HepG2 (cell line): ENCODE measurements around the gene TOR1B. TPM values are rescaled to one million over a fixed set of nuclear protein-coding genes. Genes with fewer than 3 reads are reported as not detected.

Experiments
- ATAC-seq: fragments of 200-7000 bp; cut with Tn5 transposase; 3 replicates; pipeline ENCODE4 v1.9.1; 2020; ENCODE audit warnings: mild to moderate bottlenecking, moderate library complexity
- BruUV-seq: library from RNA; stranded (reverse); fragments of 400-500 nt; replicated peaks from 2 replicates; lab custom pipeline; 2021; lab: Mats Ljungman, UMichigan
- CTCF ChIA-PET: fragments of 300-600 bp; formaldehyde crosslinking; extraction: SDS; loops from one replicate; lab custom pipeline; 2021; ENCODE audit warnings: low total read pairs, inconsistent platforms, low intra/inter-chr PET ratio; lab: Yijun Ruan, JAX
- POLR2A ChIA-PET: fragments of 350-600 bp; sonication (Branson Sonifier 250); formaldehyde crosslinking; loops from one replicate; lab custom pipeline; 2020; ENCODE audit warnings: antibody characterized with exemption, inconsistent platforms; lab: Yijun Ruan, JAX
- DNase-seq: peaks from one replicate; pipeline ENCODE4 v3.0.0-alpha.2; 2015; ENCODE audit warnings: low spot score
- FAIRE-seq: peaks from 3 replicates; lab custom pipeline; 2011; peaks lifted over from hg19 to GRCh38; lab: Jason Lieb, UNC
- H2AFZ ChIP-seq: one replicate; pipeline ENCODE4 v1.6.1; 2011; ENCODE audit warnings: low read length, inconsistent platforms
- H3K27ac ChIP-seq: fragments of 300-600 bp; 3 replicates; pipeline ENCODE4 v1.8.0; 2011; ENCODE audit warnings: mixed run types, mild to moderate bottlenecking, mixed read lengths, low read length, inconsistent platforms; ENCODE audit not compliant: insufficient read depth; ENCODE audit errors: extremely low read length
- H3K27me3 ChIP-seq, 2 experiments: fragments of 200-600 bp in 1 of 2; 2 replicates in 1 of 2; 3 replicates in 1 of 2; pipeline versions ENCODE4 v1.6.0 to v1.8.0; 2011; ENCODE audit warnings: low read length in 2 of 2, mild to moderate bottlenecking in 2 of 2, moderate library complexity in 2 of 2, inconsistent platforms in 1 of 2; ENCODE audit not compliant: insufficient read depth in 2 of 2, control insufficient read depth in 1 of 2
- H3K36me3 ChIP-seq, 2 experiments: fragments of 200-600 bp in 1 of 2; replicated peaks in 1 of 2; 2 replicates in 1 of 2; 3 replicates in 1 of 2; pipeline versions ENCODE4 v1.5.1 to v1.8.0; 2011; ENCODE audit warnings: low read length in 2 of 2, inconsistent platforms in 1 of 2; ENCODE audit not compliant: insufficient read depth in 2 of 2, control insufficient read depth in 1 of 2
- H3K4me1 ChIP-seq: 2 replicates; pipeline ENCODE4 v1.5.1; 2012; ENCODE audit warnings: low read length, inconsistent platforms; ENCODE audit not compliant: insufficient read depth
- H3K4me2 ChIP-seq: 2 replicates; pipeline ENCODE4 v1.6.0; 2011; ENCODE audit warnings: low read depth, low read length, inconsistent platforms
- H3K4me3 ChIP-seq, 3 experiments: fragments of 200-600 bp in 1 of 3; sonication (generic), shearing (Covaris generic) in 1 of 3; replicated peaks in 1 of 3; 2 replicates each; pipeline ENCODE4 v1.5.1; 2011 to 2016; ENCODE audit warnings: low read length in 3 of 3, inconsistent platforms in 2 of 3, low read depth in 2 of 3, mild to moderate bottlenecking in 2 of 3, control low read depth in 1 of 3, mixed read lengths in 1 of 3; ENCODE audit not compliant: insufficient read depth in 1 of 3
- H3K79me2 ChIP-seq: one replicate; pipeline ENCODE4 v1.6.1; 2011; ENCODE audit warnings: low read length, inconsistent platforms; ENCODE audit not compliant: insufficient read depth
- H3K9ac ChIP-seq: 2 replicates; pipeline ENCODE4 v1.6.0; 2011; ENCODE audit warnings: mild to moderate bottlenecking, low read depth, low read length, inconsistent platforms; ENCODE audit not compliant: insufficient read depth
- H3K9me3 ChIP-seq: 2 replicates; pipeline ENCODE4 v1.5.1; 2012; ENCODE audit warnings: mild to moderate bottlenecking, low read length
- H4K20me1 ChIP-seq: 2 replicates; pipeline ENCODE4 v1.6.0; 2011; ENCODE audit warnings: inconsistent platforms, mild to moderate bottlenecking, low read length, moderate library complexity; ENCODE audit not compliant: insufficient read depth
- AGO2 ChIP-seq: fragments of 200-400 bp; formaldehyde crosslinking; optimal IDR thresholded peaks from 2 replicates; pipeline ENCODE3; 2017; ENCODE audit warnings: mild to moderate bottlenecking, low read depth, low read length, moderate library complexity
- MAF1 ChIP-seq: sonication (generic); formaldehyde crosslinking; IDR thresholded peaks from 2 replicates; pipeline ENCODE4 v1.5.0; 2020; ENCODE audit warnings: missing genetic modification reagents, borderline replicate concordance
- RBFOX2 ChIP-seq: fragments of 200-400 bp; formaldehyde crosslinking; IDR thresholded peaks from 2 replicates; pipeline ENCODE4 v1.6.1; 2017; ENCODE audit warnings: low read depth, mild to moderate bottlenecking, low read length
- TRIM22 ChIP-seq: fragments of 450-650 bp; IDR thresholded peaks from 2 replicates; pipeline ENCODE4 v1.6.1; 2017
- ZFP36L2 ChIP-seq: sonication (generic); formaldehyde crosslinking; IDR thresholded peaks from 2 replicates; pipeline ENCODE4 v1.4.0; 2020; ENCODE audit warnings: missing genetic modification reagents
- ZFX ChIP-seq: sonication (generic); formaldehyde crosslinking; IDR thresholded peaks from 2 replicates; pipeline ENCODE4 v1.4.0; 2020; ENCODE audit warnings: mild to moderate bottlenecking, low read depth, missing genetic modification reagents, moderate library complexity
- ZNF331 ChIP-seq: sonication (generic); formaldehyde crosslinking; IDR thresholded peaks from 2 replicates; pipeline ENCODE4 v1.4.0; 2020; ENCODE audit warnings: missing genetic modification reagents
- ZNF343 ChIP-seq: sonication (generic); formaldehyde crosslinking; IDR thresholded peaks from 2 replicates; pipeline ENCODE4 v1.4.0; 2020; ENCODE audit warnings: mild to moderate bottlenecking, missing genetic modification reagents
- ZNF382 ChIP-seq: sonication (generic); formaldehyde crosslinking; IDR thresholded peaks from 2 replicates; pipeline ENCODE4 v1.5.0; 2020; ENCODE audit warnings: missing genetic modification reagents, mild to moderate bottlenecking, borderline replicate concordance
- ZNF749 ChIP-seq: sonication (generic); formaldehyde crosslinking; IDR thresholded peaks from 2 replicates; pipeline ENCODE4 v1.8.0; 2022; ENCODE audit warnings: mild to moderate bottlenecking, missing genetic modification reagents, moderate library complexity, borderline replicate concordance
- WGBS: methylation state at CpG from one replicate; pipeline ENCODE4 v1.1.6; 2017; ENCODE audit warnings: low lambda C conversion rate; 5-methylcytosine and 5-hydroxymethylcytosine counted together
- in situ Hi-C: cut with HindIII; loops from 2 replicates; pipeline ENCODE4 v1.10.0; 2017; ENCODE audit warnings: low pct_unique_long_range_greater_than_20kb; ENCODE audit not compliant: extremely low pct_ligation_motif_present
- intact Hi-C: fragments of 100-400 bp; cut with micrococcal nuclease; formaldehyde crosslinking; loops from one replicate; pipeline ENCODE4 v1.10.0; 2022; ENCODE audit not compliant: unreplicated experiment
- polyA plus RNA-seq, 8 experiments: library from polyadenylated mRNA; depleted of rRNA in 3 of 8; stranded (reverse) in 7 of 8; unstranded in 1 of 8; fragments of >200 nt; fragmentation: Illumina TruSeq in 4 of 8; extraction: Trizol in 4 of 8; gene quantifications; 2 replicates each; pipeline versions ENCODE4 v1.2.1 to v1.2.3, GENCODE V29; 2011 to 2016; ENCODE audit warnings: low read depth in 4 of 8, missing spikeins in 1 of 8, mixed read lengths in 1 of 8; ENCODE audit not compliant: insufficient read depth in 1 of 8
- total RNA-seq, 5 experiments: library from RNA; depleted of rRNA; stranded (reverse); fragments of >200 nt; fragmentation: Illumina TruSeq; extraction: Trizol; gene quantifications; 2 replicates each; pipeline ENCODE4 v1.2.3, GENCODE V29; 2016; ENCODE audit warnings: low read depth in 1 of 5
- TF ChIP-seq, protein P1 (sequence below): sonication (generic); formaldehyde crosslinking; IDR thresholded peaks from 2 replicates; pipeline ENCODE4 v1.4.0; 2020; ENCODE audit warnings: low read depth, missing genetic modification reagents

TOR1B gene
- total and polyA plus RNA-seq, 2 of the 13 experiments (the other 11 are each of a cell fraction or from before 2014, with no cell fraction given): 18.1 to 21.3 TPM

DNA sequence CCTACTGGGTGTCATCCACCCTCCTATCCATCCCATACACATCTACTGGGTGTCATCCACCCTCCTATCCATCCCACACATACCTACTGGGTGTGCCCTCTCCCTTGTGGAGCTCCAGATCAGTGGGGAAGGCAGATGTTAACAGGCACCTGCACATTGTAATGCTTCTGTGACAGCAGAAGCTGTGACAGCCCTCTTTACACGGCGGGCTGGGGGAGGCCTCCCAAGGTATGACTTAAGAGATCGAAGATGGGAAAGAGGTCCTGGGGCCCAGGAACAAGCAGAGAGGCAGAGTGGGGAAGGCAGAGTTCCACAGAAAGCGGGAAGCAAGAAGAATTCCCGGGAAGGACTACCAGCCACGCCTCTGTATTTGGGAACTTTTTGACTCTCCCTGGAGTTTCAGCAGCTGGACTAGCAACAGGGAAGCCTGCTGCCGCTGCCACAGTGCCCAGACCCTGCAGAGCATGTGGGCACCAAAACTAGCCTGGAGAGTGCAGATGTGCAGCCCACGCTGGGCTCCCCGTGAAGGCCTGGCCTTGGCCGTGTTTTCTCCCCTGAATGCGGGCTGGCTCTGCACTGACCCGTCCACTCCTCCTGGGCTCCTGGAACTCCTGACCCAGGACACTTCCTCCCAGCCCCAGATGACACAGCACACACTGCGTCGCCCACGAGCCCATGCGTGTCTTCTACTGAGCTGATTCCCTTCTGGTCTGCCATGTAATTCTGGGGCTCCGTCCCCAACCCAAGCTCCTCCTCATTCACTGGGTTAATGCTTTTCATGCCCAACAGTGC lies 11.6 kb downstream of the TOR1B start:
- in situ Hi-C loops: no loop called here
- peaks cover 9 to 39% of the 10 kb centered on the region in 2 experiments; a peak in 4 of 5 replicates for H3K36me3 ChIP-seq
- no peaks in the 10 kb centered on the region for H4K20me1 ChIP-seq
- WGBS: 95% methylated on average over 14 of the region's 17 CpGs
- ATAC-seq: no peak
- ChIA-PET CTCF (no interaction called here), POLR2A (interaction anchor here (1.3 kb wide), 1 partner anchor 9 kb away, joined by 5 read pairs; no protein-coding TSS in a partner anchor)
- no peak overlapping the region for H3K4me3 ChIP-seq
- no peaks in the 10 kb centered on the region for H3K9me3 ChIP-seq
- no TSS peak for BruUV-seq
- DNase-seq: no peak
- no peaks in the 10 kb centered on the region for H3K79me2 ChIP-seq
- H3K4me1 ChIP-seq: peaks cover 23% of the 10 kb centered on the region
- intact Hi-C loops: no loop called here
- no peak overlapping the region for H3K9ac ChIP-seq
- no peak overlapping the region for H3K27ac ChIP-seq
- H3K27me3 ChIP-seq: no peaks in the 10 kb centered on the region
- TF ChIP-seq ZNF382 (CRISPR knock-in tag) (no peak), RBFOX2 (no peak), AGO2 (peak; percentile 46), ZFP36L2 (no peak)
- TF ChIP-seq, all 625 proteins: peak for 1
- H3K4me2 ChIP-seq: no peak overlapping the region
- no peak overlapping the region for H2AFZ ChIP-seq
- FAIRE-seq: no peak

- ChIA-PET POLR2A (no interaction called here), CTCF (no interaction called here)
- H3K4me3 ChIP-seq: no peak overlapping the region
- FAIRE-seq: no peak
- no peaks in the 10 kb centered on the region for H3K9me3 ChIP-seq
- intact Hi-C loops: no loop called here
- WGBS: 96% methylated on average over 9 of the region's 11 CpGs
- H3K4me2 ChIP-seq: no peak overlapping the region
- no peak overlapping the region for H3K27ac ChIP-seq
- no peaks in the 10 kb centered on the region for H3K27me3 ChIP-seq
- H2AFZ ChIP-seq: no peak overlapping the region
- in situ Hi-C loops: no loop called here
- H3K79me2 ChIP-seq: no peaks in the 10 kb centered on the region
- no peak for DNase-seq
- no peak overlapping the region for H3K9ac ChIP-seq
- no peak for ATAC-seq
- peaks cover 21% of the 10 kb centered on the region for H3K4me1 ChIP-seq
- peaks cover 9 to 41% of the 10 kb centered on the region in 2 experiments; a peak in 4 of 5 replicates for H3K36me3 ChIP-seq
- H4K20me1 ChIP-seq: no peaks in the 10 kb centered on the region
- no TSS peak for BruUV-seq
- TF ChIP-seq, protein P1, sequence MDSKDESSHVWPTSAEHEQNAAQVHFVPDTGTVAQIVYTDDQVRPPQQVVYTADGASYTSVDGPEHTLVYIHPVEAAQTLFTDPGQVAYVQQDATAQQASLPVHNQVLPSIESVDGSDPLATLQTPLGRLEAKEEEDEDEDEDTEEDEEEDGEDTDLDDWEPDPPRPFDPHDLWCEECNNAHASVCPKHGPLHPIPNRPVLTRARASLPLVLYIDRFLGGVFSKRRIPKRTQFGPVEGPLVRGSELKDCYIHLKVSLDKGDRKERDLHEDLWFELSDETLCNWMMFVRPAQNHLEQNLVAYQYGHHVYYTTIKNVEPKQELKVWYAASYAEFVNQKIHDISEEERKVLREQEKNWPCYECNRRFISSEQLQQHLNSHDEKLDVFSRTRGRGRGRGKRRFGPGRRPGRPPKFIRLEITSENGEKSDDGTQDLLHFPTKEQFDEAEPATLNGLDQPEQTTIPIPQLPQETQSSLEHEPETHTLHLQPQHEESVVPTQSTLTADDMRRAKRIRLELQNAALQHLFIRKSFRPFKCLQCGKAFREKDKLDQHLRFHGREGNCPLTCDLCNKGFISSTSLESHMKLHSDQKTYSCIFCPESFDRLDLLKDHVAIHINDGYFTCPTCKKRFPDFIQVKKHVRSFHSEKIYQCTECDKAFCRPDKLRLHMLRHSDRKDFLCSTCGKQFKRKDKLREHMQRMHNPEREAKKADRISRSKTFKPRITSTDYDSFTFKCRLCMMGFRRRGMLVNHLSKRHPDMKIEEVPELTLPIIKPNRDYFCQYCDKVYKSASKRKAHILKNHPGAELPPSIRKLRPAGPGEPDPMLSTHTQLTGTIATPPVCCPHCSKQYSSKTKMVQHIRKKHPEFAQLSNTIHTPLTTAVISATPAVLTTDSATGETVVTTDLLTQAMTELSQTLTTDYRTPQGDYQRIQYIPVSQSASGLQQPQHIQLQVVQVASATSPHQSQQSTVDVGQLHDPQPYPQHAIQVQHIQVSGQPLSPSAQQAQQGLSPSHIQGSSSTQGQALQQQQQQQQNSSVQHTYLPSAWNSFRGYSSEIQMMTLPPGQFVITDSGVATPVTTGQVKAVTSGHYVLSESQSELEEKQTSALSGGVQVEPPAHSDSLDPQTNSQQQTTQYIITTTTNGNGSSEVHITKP (CRISPR knock-in tag): no peak
- TF ChIP-seq ZNF331: no peak
- TF ChIP-seq ZFX (CRISPR knock-in tag): no peak
- no peak for TF ChIP-seq MAF1
- no peak for TF ChIP-seq ZNF343 (CRISPR knock-in tag)
- TF ChIP-seq ZNF749 (CRISPR knock-in tag): no peak
- no peak for TF ChIP-seq TRIM22
Observed at GRCh38 chr9:129815278-129815677, 12.3 kb downstream of the TOR1B start.
